ENCODE results near the gene RNF4.
"Not testable (repeated sequence)": the region's sequence is repeated elsewhere in the genome, so short reads cannot be mapped to it uniquely, and the experiment has no call there.

Gene RNF4

GRCh38 chr4:2459589-2460349 lies 9.1 kb upstream of the RNF4 start:
- no peak for DNase-seq

- DNase-seq = no peak
Measured at GRCh38 chr4:2461246-2461960, 7.5 kb upstream of the RNF4 start.

- DNase-seq = peak; percentile 28
Measured at GRCh38 chr4:2462218-2462991, 6.5 kb upstream of the RNF4 start.

- DNase-seq = no peak
Measured at GRCh38 chr4:2462992-2463762, 5.7 kb upstream of the RNF4 start.

GRCh38 chr4:2465032-2465431 lies 3.9 kb upstream of the RNF4 start:
- DNase-seq = no peak

GRCh38 chr4:2465544-2465943 lies 3.4 kb upstream of the RNF4 start:
- DNase-seq = not testable (repeated sequence)

GRCh38 chr4:2469192-2469984 lies 482 bp downstream of the RNF4 start:
- peak; percentile 23 for DNase-seq

GRCh38 chr4:2470791-2471190 lies 1.9 kb downstream of the RNF4 start:
- no peak for DNase-seq

- DNase-seq = no peak
Measured at GRCh38 chr4:2472187-2472586, 3.3 kb downstream of the RNF4 start.

- DNase-seq = no peak
Measured at GRCh38 chr4:2478229-2478628, 9.3 kb downstream of the RNF4 start.

- DNase-seq = no peak
Measured at GRCh38 chr4:2480649-2481048, 11.7 kb downstream of the RNF4 start.

GRCh38 chr4:2482192-2482591 lies 13.3 kb downstream of the RNF4 start:
- no peak for DNase-seq

GRCh38 chr4:2482693-2483092 lies 13.8 kb downstream of the RNF4 start:
- DNase-seq = no peak

GRCh38 chr4:2483237-2483636 lies 14.3 kb downstream of the RNF4 start:
- DNase-seq = no peak

- DNase-seq = no peak
Measured at GRCh38 chr4:2484185-2484584, 15.3 kb downstream of the RNF4 start.

GRCh38 chr4:2484993-2485392 lies 16.1 kb downstream of the RNF4 start:
- peak; percentile 58 for DNase-seq

GRCh38 chr4:2485956-2486355 lies 17.1 kb downstream of the RNF4 start:
- no peak for DNase-seq

- no peak for DNase-seq
Measured at GRCh38 chr4:2486981-2487380, 18.1 kb downstream of the RNF4 start.

GRCh38 chr4:2487632-2488031 lies 18.7 kb downstream of the RNF4 start:
- DNase-seq = no peak

GRCh38 chr4:2489081-2489805 lies 20.3 kb downstream of the RNF4 start:
- DNase-seq = no peak

GRCh38 chr4:2489841-2490552 lies 21.1 kb downstream of the RNF4 start:
- DNase-seq = no peak

All from KG1 (cell line).